Kidney capillary endothelial cell (primary cell): ENCODE results near the gene BCL11B.

Source experiments
- DNase-seq: peaks from one replicate; pipeline ENCODE4 v3.0.0-alpha.2; 2018; ENCODE audit warnings: low spot score

Gene BCL11B

GRCh38 chr14:99181804-99182520 is 90.0 kb downstream of the BCL11B start:
- DNase-seq: no peak

GRCh38 chr14:99181241-99181640 is 90.8 kb downstream of the BCL11B start:
- no peak for DNase-seq

GRCh38 chr14:99179946-99180345 is 92.1 kb downstream of the BCL11B start:
- no peak for DNase-seq

DNA sequence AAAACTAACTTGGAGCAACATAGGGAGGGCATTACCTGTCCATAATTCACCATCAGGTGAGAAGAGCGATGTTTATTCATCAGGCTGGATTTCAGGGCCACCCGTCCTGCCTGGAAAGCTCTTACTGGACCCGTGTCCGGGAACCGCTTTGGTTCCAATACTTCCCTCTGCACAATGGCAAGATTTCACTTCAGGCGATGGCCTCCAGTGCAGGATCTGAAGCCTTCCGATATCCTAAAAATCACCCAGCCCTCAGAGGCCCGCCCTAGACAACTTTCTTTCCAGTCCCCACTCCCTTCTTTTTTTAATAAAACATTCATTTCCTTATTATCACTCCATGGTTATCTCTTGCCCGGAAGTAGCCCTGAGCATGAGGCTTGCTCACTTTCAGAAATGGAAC is 92.5 kb downstream of the BCL11B start:
- no peak for DNase-seq

DNA sequence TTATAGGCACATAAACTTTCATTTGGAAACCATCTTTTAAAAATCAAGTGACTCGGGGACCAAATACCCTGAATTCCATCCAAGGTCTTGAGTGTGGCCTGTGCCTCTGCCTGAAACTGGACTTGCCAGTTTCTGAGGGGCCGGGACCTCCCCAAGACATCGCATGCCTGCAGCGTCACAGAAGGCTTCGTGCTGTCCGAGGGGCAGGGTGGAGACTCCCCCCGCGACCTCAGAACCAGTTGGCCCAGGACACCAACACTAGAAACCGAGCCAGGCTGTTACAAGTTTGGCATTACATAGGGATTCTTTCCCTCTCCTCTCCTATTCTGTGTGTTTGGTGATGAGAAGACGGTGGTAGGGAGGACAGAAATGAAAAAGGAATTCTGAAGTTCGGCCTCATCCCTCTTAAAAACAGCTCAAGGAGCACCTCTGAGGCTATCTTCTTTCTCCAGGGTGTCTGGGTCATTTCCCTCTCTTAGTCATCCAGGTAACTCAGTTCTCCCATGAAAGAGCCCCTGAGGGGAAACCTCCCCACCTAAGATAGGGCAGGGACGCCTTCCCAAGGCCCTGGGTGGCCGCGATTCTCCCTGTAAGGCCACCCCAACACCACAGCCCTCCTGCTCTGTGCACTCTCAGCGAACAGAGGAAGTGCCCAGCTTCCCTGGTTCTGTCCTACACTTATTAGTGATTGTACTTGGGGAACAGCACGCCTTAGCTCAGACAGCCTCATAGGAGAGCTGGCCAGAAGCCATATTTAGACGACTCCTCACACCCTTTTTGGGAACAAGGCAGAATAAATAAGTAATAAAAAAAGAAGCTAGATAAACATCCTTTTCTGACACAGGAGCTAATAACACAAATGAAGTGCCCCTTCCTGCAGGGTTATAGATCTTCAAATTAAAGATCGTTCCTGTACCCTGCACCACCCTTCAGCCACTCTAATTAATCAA is 93.8 kb downstream of the BCL11B start:
- no peak for DNase-seq

DNA sequence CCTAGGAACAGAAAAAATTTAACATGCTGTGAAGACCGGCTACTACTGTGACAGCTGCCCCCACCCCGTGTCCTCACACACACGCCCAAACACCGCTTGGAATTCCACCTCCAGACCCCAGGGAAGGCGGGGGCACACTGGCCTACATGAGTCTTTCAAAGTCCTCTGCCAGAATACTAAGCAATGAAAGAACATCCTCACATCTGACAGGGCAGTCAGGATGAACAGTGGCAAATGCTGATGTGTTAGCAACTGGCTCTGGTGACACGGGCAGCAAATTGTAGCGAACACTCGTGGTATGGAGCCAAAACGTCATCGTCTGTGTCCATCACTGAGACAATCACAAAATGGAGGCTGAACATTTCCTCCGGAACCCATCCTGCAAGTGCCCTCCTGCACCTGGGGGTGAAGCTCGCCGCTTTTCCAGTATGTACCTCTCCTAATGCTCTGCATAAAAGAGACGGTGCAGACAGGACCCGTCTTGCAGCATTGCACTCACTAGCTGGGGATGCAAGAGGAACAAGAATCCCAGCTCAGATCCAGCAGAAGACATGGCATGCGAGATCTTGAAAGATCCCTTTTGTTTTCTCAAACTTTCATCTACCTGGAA is 94.8 kb downstream of the BCL11B start:
- DNase-seq: no peak

DNA sequence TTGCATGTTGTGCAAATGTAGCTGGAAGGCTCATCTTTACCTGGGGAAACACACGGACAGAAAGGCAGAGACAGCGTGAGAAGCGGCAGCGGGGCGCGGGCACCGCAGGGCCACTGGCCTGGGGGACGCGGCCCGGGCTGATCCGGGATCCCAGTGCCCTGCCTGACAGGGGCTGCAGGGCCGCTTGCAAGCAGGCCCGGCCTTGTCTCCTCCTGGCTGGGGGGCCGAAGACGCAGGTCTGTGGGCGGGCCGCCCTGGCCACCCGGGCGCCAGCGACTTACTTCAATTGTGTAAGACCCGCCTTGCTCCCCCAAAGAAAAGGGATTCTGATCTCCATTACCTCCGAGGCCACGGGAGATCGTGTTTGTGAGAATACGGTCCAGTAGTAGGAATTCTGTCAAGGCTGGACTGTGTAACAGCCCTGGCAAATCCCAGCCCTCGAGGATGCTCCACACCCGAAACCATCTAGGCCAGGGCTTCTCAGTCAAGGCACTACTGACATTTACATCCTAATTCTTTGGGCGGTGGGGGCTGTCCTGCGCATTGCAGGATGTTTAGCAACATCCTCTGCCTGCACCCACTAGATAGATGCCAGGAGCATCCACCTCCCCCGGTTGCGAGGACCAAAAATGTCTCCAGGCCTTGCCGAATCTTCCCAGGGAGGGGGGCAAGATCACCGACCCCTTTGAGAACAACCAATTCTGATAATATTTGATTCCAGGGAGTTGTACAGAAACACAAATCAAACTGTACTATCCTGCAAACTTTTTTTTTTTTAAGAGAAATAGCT is 95.6 kb downstream of the BCL11B start:
- no peak for DNase-seq

GRCh38 chr14:99175331-99176155 is 96.5 kb downstream of the BCL11B start:
- DNase-seq: no peak

DNA sequence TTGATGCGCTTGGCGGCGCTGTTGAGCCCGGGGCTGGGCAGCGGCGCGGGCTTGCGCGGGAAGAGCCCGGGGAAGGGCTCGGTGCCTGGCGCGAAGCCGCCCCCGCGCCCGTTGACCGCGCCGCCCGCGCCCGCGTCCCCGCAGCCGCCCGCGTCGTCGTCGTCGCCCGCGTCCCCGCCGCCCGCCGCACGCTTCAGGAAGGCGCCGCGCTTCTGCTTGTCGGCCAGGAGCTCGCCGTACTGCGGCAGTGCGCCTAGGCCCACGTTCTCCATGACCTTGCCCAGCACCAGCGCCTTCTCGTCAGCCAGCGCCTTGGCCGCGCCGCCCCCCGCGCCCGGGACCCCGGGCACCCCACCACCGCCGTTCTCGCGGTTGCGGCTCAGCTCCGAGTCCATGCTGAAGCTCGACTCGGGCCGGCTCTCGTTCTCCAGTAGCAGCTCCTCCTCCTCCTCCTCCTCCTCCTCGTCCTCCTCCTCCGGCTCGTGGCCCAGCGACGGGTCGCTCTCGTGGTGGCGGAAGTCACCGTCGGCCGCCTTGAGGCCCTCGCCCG is 97.2 kb downstream of the BCL11B start:
- DNase-seq: no peak

- no peak for DNase-seq
Observed at GRCh38 chr14:99174081-99174769, 97.8 kb downstream of the BCL11B start.

DNA sequence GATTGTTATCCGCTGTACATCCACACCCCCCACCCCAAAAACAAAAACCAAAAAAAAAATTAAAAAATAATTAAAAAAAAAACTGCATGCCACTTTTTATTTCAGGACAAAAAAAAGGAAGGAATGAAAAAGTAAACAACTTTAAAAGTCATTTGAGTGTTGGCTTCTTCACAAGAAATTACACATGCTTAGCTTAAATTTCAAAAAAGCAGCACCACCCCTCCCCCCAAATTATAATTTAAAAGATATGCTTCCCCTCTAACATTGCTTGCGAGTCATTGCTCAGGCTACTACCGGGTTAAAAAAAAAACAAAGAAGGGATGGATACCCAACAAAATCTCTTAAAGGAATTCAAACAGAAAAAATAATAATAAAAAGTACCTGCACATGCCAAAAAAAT is 98.5 kb downstream of the BCL11B start:
- no peak for DNase-seq

DNA sequence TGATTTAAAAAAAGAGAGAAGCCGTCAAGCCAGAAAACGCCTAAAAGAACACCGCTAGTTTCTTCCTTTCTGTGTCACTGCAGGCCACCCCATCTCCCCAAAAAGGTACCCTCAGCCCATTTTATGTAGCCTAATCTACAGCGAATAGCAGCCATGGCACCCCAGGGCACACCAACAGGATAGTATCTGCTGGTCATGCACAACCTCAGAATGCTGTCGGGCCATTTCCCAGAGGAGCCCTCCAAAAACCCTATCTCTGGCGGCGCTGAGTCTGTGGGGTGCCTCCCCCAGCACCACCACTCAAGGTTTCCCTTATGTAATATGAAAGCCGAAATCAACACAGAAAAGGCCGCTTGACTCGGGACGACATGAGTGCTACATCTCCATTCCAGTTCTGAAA is 98.9 kb downstream of the BCL11B start:
- no peak for DNase-seq

GRCh38 chr14:99171396-99171795 is 100.6 kb downstream of the BCL11B start:
- no peak for DNase-seq

- no peak for DNase-seq
Observed at GRCh38 chr14:99169776-99170356, 102.1 kb downstream of the BCL11B start.

DNA sequence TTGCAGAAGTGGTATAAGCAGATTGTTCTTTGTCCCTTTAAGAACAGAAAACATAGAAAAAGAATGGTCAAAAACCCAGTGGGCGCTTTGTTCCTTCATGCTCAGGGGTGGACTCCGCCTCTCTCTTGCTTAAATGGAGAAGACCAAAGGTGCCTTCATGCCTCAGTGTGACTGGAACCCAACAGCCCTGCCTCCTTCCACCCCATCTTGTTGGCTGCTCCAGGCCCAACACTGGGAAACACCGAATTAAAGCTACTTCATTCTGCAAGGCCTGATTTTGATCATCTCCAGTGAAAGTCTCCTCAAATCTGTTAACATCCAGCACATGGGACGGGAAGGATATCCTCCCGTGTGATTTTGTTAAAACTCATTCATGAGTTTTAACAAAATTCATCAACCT is 103.7 kb downstream of the BCL11B start:
- DNase-seq: no peak

GRCh38 chr14:99166506-99166905 is 105.5 kb downstream of the BCL11B start:
- no peak for DNase-seq

- no peak for DNase-seq
Observed at GRCh38 chr14:99164712-99165111, 107.3 kb downstream of the BCL11B start.

GRCh38 chr14:99163446-99163845 is 108.6 kb downstream of the BCL11B start:
- DNase-seq: no peak
